Measurements from ENCODE around the gene TGFBR3. TPM values are rescaled to one million over a fixed set of nuclear protein-coding genes. Genes with fewer than 3 reads are reported as not detected.

TGFBR3 gene
- total and polyA plus RNA-seq, 2 experiments from 2014 or later: 16.2 to 26.5 TPM

DNA sequence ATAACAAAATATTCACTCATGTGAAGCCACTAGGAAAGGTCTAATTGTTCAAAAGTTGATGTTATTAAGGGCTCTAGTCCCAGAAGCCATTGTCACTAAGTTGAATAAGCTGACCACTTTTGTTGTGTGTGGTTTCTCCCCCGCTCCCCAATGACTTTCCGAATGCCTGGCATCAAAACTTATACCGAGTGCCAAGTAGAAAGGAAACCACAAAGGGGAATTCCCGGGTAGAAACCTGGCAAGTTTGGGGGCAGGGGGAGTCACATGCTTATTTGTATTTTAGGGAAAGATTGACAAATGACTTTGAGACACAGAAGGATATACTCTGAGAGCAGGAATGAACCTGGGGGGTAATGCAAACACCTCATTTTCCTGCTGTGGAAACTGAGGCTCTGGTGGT, 154.1 kb downstream of the TGFBR3 start:
- H3K9ac ChIP-seq: peak overlapping the region; percentile 46
- TF ChIP-seq EZH2 (IDR thresholded peaks at IDR 0.05; ENCODE audit: insufficient read depth, poor library complexity, severe bottlenecking) (no peak), EZH2phosphoT487 (IDR thresholded peaks at IDR 0.05; ENCODE audit: insufficient read depth, low read depth) (no peak)
- peak overlapping the region; percentile 72 for H3K4me2 ChIP-seq (ENCODE audit: unreplicated experiment)
- H3K27me3 ChIP-seq (replicated peaks; ENCODE audit: insufficient read depth): no peaks in the 10 kb centered on the region
- H3K4me1 ChIP-seq (ENCODE audit: insufficient read depth): peaks cover 48% of the 10 kb centered on the region
- no peaks in the 10 kb centered on the region for H3K9me2 ChIP-seq (ENCODE audit: insufficient read depth)
- in situ Hi-C loops (cut with MboI): no loop called here
- no peaks in the 10 kb centered on the region for H4K20me1 ChIP-seq (ENCODE audit: insufficient read depth)
- peak; percentile 61 for DNase-seq
- peak overlapping the region; percentile 60 for H3K27ac ChIP-seq
- H3K4me3 ChIP-seq: no peak overlapping the region
- H3K79me2 ChIP-seq (ENCODE audit: insufficient read depth): no peaks in the 10 kb centered on the region
- H2AFZ ChIP-seq: no peak overlapping the region
- H3K9me3 ChIP-seq (ENCODE audit: low read depth): no peaks in the 10 kb centered on the region
- peaks cover 19% of the 10 kb centered on the region for H3K36me3 ChIP-seq (ENCODE audit: low read depth)
- 11 to 15% methylated on average over 4 of the region's 4 CpGs for WGBS, 2 experiments (ENCODE audit: low coverage in 1 of 2, low lambda C conversion rate in 2 of 2, missing lambda C conversion rate in 2 of 2)
- H3F3A ChIP-seq (ENCODE audit: insufficient read depth): peaks cover 66% of the 10 kb centered on the region

DNA sequence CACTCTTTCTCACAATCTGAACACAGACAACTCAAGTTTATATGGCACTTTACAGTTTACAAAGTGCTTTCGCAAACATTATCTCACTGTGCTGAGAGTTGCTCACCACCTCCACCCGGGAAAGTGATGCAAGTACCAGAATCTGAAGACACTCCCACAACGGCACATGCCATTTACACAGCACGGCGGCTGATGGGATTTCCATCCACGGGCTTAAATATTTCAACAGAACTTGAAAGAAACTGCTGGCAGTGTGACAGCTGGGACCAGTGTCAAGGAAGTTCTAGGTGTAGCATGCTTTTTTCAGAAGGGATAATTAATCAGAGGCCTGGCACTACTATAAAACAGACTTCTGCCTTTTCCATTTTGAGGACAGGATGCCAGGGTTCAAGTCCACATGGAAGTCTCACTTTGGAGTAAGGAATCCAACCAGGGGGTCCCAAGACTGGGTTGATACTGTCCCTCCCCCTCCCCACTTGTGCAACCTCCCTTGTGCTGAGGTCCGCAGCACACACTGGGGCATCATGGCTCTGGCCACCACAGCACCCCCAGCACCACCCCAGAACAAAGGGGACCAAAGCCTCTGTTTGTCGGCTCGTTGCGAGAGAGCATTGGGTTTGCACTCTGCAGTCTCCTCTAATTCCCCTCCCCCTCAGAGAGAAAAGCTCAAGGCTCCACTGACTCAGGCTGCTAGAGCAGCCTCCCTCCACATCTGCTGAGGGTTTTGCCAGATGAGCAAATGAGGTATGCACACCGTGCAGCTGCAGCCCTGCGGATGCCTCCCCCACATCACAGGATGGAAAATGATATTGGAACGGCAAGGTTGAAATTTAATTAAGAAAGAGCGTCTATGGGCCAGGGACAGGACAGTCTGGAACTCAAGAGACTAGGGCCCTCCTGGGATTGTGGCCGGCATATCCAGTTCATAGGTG, 154.9 kb downstream of the TGFBR3 start:
- Histone ChIP-seq H3K27ac (peak overlapping the region; percentile 60), H3K27me3 (replicated peaks; ENCODE audit: insufficient read depth) (no peaks in the 10 kb centered on the region), H3K9ac (no peak overlapping the region), H3K4me2 (ENCODE audit: unreplicated experiment) (peak overlapping the region; percentile 10), H3K9me2 (ENCODE audit: insufficient read depth) (no peaks in the 10 kb centered on the region), H2AFZ (no peak overlapping the region), H3K79me2 (ENCODE audit: insufficient read depth) (no peaks in the 10 kb centered on the region), H3K4me3 (no peak overlapping the region), H3K4me1 (ENCODE audit: insufficient read depth) (peaks cover 48% of the 10 kb centered on the region), H3F3A (ENCODE audit: insufficient read depth) (peaks cover 65% of the 10 kb centered on the region), H3K9me3 (ENCODE audit: low read depth) (no peaks in the 10 kb centered on the region), H3K36me3 (ENCODE audit: low read depth) (peaks cover 20% of the 10 kb centered on the region), H4K20me1 (ENCODE audit: insufficient read depth) (no peaks in the 10 kb centered on the region)
- peak; percentile 66 for DNase-seq
- WGBS, 2 experiments (ENCODE audit: low coverage in 1 of 2, low lambda C conversion rate in 2 of 2, missing lambda C conversion rate in 2 of 2): 76 to 78% methylated on average over 15 of the region's 15 CpGs
- no peak for TF ChIP-seq EZH2phosphoT487 (IDR thresholded peaks at IDR 0.05; ENCODE audit: insufficient read depth, low read depth)
- no peak for TF ChIP-seq EZH2 (IDR thresholded peaks at IDR 0.05; ENCODE audit: insufficient read depth, poor library complexity, severe bottlenecking)
- in situ Hi-C loops (cut with MboI): no loop called here

DNA sequence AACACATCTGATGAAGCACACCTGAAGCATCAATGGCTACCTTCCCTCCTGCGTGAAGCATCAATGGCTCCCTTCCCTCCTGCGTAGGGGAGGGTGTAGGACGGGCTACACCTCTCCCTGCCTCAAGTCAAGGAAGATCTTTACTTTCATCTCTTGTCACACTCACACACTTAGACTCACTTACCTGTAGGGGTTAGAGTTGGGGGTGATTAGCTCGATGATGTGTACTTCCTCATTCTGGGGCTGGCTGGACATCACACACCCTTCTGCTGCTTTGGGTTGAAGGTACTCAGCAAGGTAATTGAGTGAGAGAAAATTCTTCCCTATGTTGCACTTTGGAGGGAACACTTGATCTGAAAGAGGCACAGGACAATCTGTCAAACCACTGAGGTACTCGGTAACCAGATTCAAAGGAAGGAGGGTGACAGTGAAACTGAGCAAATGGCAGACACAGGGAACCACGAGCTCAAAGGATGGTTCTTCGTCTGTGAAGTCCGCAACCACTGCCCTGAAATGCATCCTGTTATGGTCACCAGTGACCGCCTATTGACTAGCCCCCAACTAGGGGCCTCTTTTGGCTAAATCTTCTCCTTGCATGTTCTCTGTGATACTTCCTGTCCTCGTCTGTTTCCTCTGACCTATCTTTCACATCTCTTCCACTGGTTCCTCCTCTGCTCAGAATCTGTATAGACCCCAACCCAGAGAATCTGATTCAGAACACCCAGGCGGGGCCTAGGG, 156.2 kb downstream of the TGFBR3 start:
- no peak overlapping the region for H2AFZ ChIP-seq
- peaks cover 65% of the 10 kb centered on the region for H3F3A ChIP-seq (ENCODE audit: insufficient read depth)
- no peak overlapping the region for H3K4me2 ChIP-seq (ENCODE audit: unreplicated experiment)
- H4K20me1 ChIP-seq (ENCODE audit: insufficient read depth): no peaks in the 10 kb centered on the region
- H3K9ac ChIP-seq: no peak overlapping the region
- H3K9me3 ChIP-seq (ENCODE audit: low read depth): no peaks in the 10 kb centered on the region
- no peaks in the 10 kb centered on the region for H3K79me2 ChIP-seq (ENCODE audit: insufficient read depth)
- peaks cover 52% of the 10 kb centered on the region for H3K4me1 ChIP-seq (ENCODE audit: insufficient read depth)
- DNase-seq: no peak
- no peak overlapping the region for H3K27ac ChIP-seq
- in situ Hi-C loops (cut with MboI): no loop called here
- TF ChIP-seq EZH2phosphoT487 (IDR thresholded peaks at IDR 0.05; ENCODE audit: insufficient read depth, low read depth) (no peak), EZH2 (IDR thresholded peaks at IDR 0.05; ENCODE audit: insufficient read depth, poor library complexity, severe bottlenecking) (no peak)
- H3K27me3 ChIP-seq (replicated peaks; ENCODE audit: insufficient read depth): no peaks in the 10 kb centered on the region
- H3K4me3 ChIP-seq: no peak overlapping the region
- 93 to 98% methylated on average over 11 of the region's 11 CpGs for WGBS, 2 experiments (ENCODE audit: low coverage in 1 of 2, low lambda C conversion rate in 2 of 2, missing lambda C conversion rate in 2 of 2)
- peaks cover 20% of the 10 kb centered on the region for H3K36me3 ChIP-seq (ENCODE audit: low read depth)
- H3K9me2 ChIP-seq (ENCODE audit: insufficient read depth): no peaks in the 10 kb centered on the region

DNA sequence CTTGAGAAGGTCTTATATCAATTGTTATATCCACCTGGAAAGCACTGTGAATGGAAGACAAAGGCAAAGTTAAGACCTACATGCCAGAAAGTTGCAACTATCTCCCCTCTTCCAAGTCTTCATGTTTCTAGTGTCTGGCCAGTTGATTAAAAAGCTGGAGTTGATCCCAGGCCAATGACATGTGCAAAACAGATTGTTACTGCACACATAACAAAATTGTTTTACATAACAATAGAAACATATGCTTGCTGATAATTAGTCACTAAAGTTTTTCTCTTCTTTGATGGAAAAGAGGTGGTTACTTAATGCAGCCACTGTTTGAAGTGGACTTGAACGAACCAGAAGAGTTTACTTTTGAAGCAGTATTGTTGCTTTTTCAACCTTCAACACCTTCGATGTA, 158.2 kb downstream of the TGFBR3 start:
- no peak overlapping the region for H3K9ac ChIP-seq
- WGBS, 2 experiments (ENCODE audit: low coverage in 1 of 2, low lambda C conversion rate in 2 of 2, missing lambda C conversion rate in 2 of 2): 54 to 58% methylated on average over 2 of the region's 2 CpGs
- no peaks in the 10 kb centered on the region for H3K9me2 ChIP-seq (ENCODE audit: insufficient read depth)
- no peak overlapping the region for H3K4me3 ChIP-seq
- DNase-seq: no peak
- H3K27me3 ChIP-seq (replicated peaks; ENCODE audit: insufficient read depth): no peaks in the 10 kb centered on the region
- no peaks in the 10 kb centered on the region for H3K9me3 ChIP-seq (ENCODE audit: low read depth)
- peaks cover 47% of the 10 kb centered on the region for H3K4me1 ChIP-seq (ENCODE audit: insufficient read depth)
- H4K20me1 ChIP-seq (ENCODE audit: insufficient read depth): no peaks in the 10 kb centered on the region
- TF ChIP-seq EZH2phosphoT487 (IDR thresholded peaks at IDR 0.05; ENCODE audit: insufficient read depth, low read depth): no peak
- H3F3A ChIP-seq (ENCODE audit: insufficient read depth): peaks cover 64% of the 10 kb centered on the region
- no peak overlapping the region for H3K27ac ChIP-seq
- H2AFZ ChIP-seq: no peak overlapping the region
- in situ Hi-C loops (cut with MboI): no loop called here
- no peaks in the 10 kb centered on the region; the same call in 1 of the 2 replicates for H3K79me2 ChIP-seq (ENCODE audit: insufficient read depth)
- H3K36me3 ChIP-seq (ENCODE audit: low read depth): peaks cover 20% of the 10 kb centered on the region
- H3K4me2 ChIP-seq (ENCODE audit: unreplicated experiment): no peak overlapping the region

All from GM23248 (cell line).